ENCODE measurements around the gene QRICH1.

QRICH1 gene

GRCh38 chr3:49122451-49122850 lies 28.6 kb upstream of the QRICH1 start:
- no peak for TF ChIP-seq ZFX (IDR thresholded peaks at IDR 0.05; ENCODE audit: borderline replicate concordance)
- TF ChIP-seq CTCF (IDR thresholded peaks at IDR 0.05), result no peak
- H3K27ac ChIP-seq, result no peak overlapping the region

GRCh38 chr3:49122022-49122421 lies 28.2 kb upstream of the QRICH1 start:
- no peak for TF ChIP-seq ZFX (IDR thresholded peaks at IDR 0.05; ENCODE audit: borderline replicate concordance)
- TF ChIP-seq CTCF (IDR thresholded peaks at IDR 0.05), result no peak
- H3K27ac ChIP-seq, result peak overlapping the region; percentile 97

- H3K27ac ChIP-seq, result peak overlapping the region; percentile 97
- TF ChIP-seq CTCF (IDR thresholded peaks at IDR 0.05) (no peak), ZFX (IDR thresholded peaks at IDR 0.05; ENCODE audit: borderline replicate concordance) (no peak)
Observed at GRCh38 chr3:49121132-49121736, 27.4 kb upstream of the QRICH1 start.

- peak within 1 kb of the TSS; percentile 97 for H3K27ac ChIP-seq
- no peak for TF ChIP-seq ZFX (IDR thresholded peaks at IDR 0.05; ENCODE audit: borderline replicate concordance)
- TF ChIP-seq CTCF (IDR thresholded peaks at IDR 0.05), result no peak
Observed at GRCh38 chr3:49120438-49121131, 26.7 kb upstream of the QRICH1 start, which contains the start of gene USP19. Gene USP19 (minus strand): TSS chr3:49120823. CDS start chr3:49119145, 1,678 bp downstream.

- H3K27ac ChIP-seq, result peak overlapping the region; percentile 97
- TF ChIP-seq ZFX (IDR thresholded peaks at IDR 0.05; ENCODE audit: borderline replicate concordance), result no peak
- no peak for TF ChIP-seq CTCF (IDR thresholded peaks at IDR 0.05)
Observed at GRCh38 chr3:49120096-49120437, 26.2 kb upstream of the QRICH1 start.

- no peak for TF ChIP-seq CTCF (IDR thresholded peaks at IDR 0.05)
- TF ChIP-seq ZFX (IDR thresholded peaks at IDR 0.05; ENCODE audit: borderline replicate concordance), result no peak
- H3K27ac ChIP-seq, result peak overlapping the region; percentile 97
Observed at GRCh38 chr3:49119439-49119838, 25.6 kb upstream of the QRICH1 start.

- H3K27ac ChIP-seq, result peak overlapping the region; percentile 97
- TF ChIP-seq ZFX (IDR thresholded peaks at IDR 0.05; ENCODE audit: borderline replicate concordance) (no peak), CTCF (IDR thresholded peaks at IDR 0.05) (no peak)
Observed at GRCh38 chr3:49119036-49119435, 25.2 kb upstream of the QRICH1 start.

All from 22Rv1 (cell line).